ENCODE results near the gene GPR162. TPM values are rescaled to one million over a fixed set of nuclear protein-coding genes. Genes with fewer than 3 reads are reported as not detected.

Gene GPR162
- total and polyA plus RNA-seq, 2 experiments from 2014 or later, result 38.6 to 41.1 TPM

GRCh38 chr12:6828781-6829535 is 7.3 kb downstream of the GPR162 start:
- Histone ChIP-seq H3K27me3 (no peaks in the 10 kb centered on the region), H3K36me3 (peaks cover 18% of the 10 kb centered on the region), H3K27ac (peak overlapping the region; percentile 75), H3K4me3 (peak overlapping the region; percentile 61), H3K9me3 (ENCODE audit: low read depth) (no peaks in the 10 kb centered on the region), H3K4me1 (ENCODE audit: low read depth) (peaks cover 9% of the 10 kb centered on the region)
- no peak for TF ChIP-seq CTCF (IDR thresholded peaks at IDR 0.05; ENCODE audit: low read depth, low read length)
- DNase-seq (ENCODE audit: low read depth in 1 of 2, low spot score in 1 of 2), result peak; percentile 60 to 72

GRCh38 chr12:6829536-6830220 is 8.1 kb downstream of the GPR162 start:
- Histone ChIP-seq H3K4me3 (peak overlapping the region; percentile 61), H3K27ac (peak overlapping the region; percentile 75), H3K9me3 (ENCODE audit: low read depth) (no peaks in the 10 kb centered on the region), H3K27me3 (no peaks in the 10 kb centered on the region), H3K4me1 (ENCODE audit: low read depth) (peaks cover 9% of the 10 kb centered on the region), H3K36me3 (peaks cover 20% of the 10 kb centered on the region)
- DNase-seq (ENCODE audit: low read depth in 1 of 2, low spot score in 1 of 2), result peak in 1 of 2 donors; percentile 54
- peak; percentile 20 for TF ChIP-seq CTCF (IDR thresholded peaks at IDR 0.05; ENCODE audit: low read depth, low read length)

GRCh38 chr12:6830286-6830890 is 8.8 kb downstream of the GPR162 start:
- Histone ChIP-seq H3K9me3 (ENCODE audit: low read depth) (no peaks in the 10 kb centered on the region), H3K36me3 (peaks cover 20% of the 10 kb centered on the region), H3K27ac (no peak overlapping the region), H3K4me3 (no peak overlapping the region), H3K4me1 (ENCODE audit: low read depth) (peaks cover 9% of the 10 kb centered on the region), H3K27me3 (no peaks in the 10 kb centered on the region)
- DNase-seq (ENCODE audit: low read depth in 1 of 2, low spot score in 1 of 2), result no peak
- TF ChIP-seq CTCF (IDR thresholded peaks at IDR 0.05; ENCODE audit: low read depth, low read length), result no peak

GRCh38 chr12:6830999-6831398 is 9.4 kb downstream of the GPR162 start:
- DNase-seq (ENCODE audit: low read depth in 1 of 2, low spot score in 1 of 2), result no peak
- Histone ChIP-seq H3K27me3 (no peaks in the 10 kb centered on the region), H3K4me3 (no peak overlapping the region), H3K36me3 (peaks cover 20% of the 10 kb centered on the region), H3K27ac (no peak overlapping the region), H3K9me3 (ENCODE audit: low read depth) (no peaks in the 10 kb centered on the region), H3K4me1 (ENCODE audit: low read depth) (peaks cover 9% of the 10 kb centered on the region)
- TF ChIP-seq CTCF (IDR thresholded peaks at IDR 0.05; ENCODE audit: low read depth, low read length), result no peak

- H3K9me3 ChIP-seq (ENCODE audit: low read depth), result no peaks in the 10 kb centered on the region
- H3K4me3 ChIP-seq, result no peak overlapping the region
- H3K4me1 ChIP-seq (ENCODE audit: low read depth), result peaks cover 9% of the 10 kb centered on the region
- no peak for DNase-seq (ENCODE audit: low read depth in 1 of 2, low spot score in 1 of 2)
- no peaks in the 10 kb centered on the region for H3K27me3 ChIP-seq
- H3K36me3 ChIP-seq, result peaks cover 20% of the 10 kb centered on the region
- TF ChIP-seq CTCF (IDR thresholded peaks at IDR 0.05; ENCODE audit: low read depth, low read length), result no peak
- H3K27ac ChIP-seq, result no peak overlapping the region
Observed at GRCh38 chr12:6831450-6831995, 9.9 kb downstream of the GPR162 start.
